Lung (tissue), 12 donors: Measurements from ENCODE around the gene USH1G. TPM values are rescaled to one million over a fixed set of nuclear protein-coding genes. Genes with fewer than 3 reads are reported as not detected.
"Not testable (repeated sequence)": the region's sequence is repeated elsewhere in the genome, so short reads cannot be mapped to it uniquely, and the experiment has no call there.

Source experiments
- ATAC-seq: fragments of 200-7000 bp; cut with Tn5 transposase; one replicate; pipeline ENCODE4 v1.9.1; 2020; ENCODE audit warnings: moderate number of reproducible peaks; ENCODE audit not compliant: insufficient read depth, low FRiP score
- DNase-seq, 3 donors: peaks; one replicate each; pipeline ENCODE4 v3.0.0-alpha.2; 2013 to 2017
- H3K27ac ChIP-seq, 2 donors: one replicate each; pipeline ENCODE4 v1.5.1; 2013; ENCODE audit warnings: mild to moderate bottlenecking in 2 of 2, moderate library complexity in 2 of 2, control low read depth in 1 of 2, inconsistent platforms in 1 of 2, low read depth in 1 of 2, low read length in 1 of 2
- H3K27me3 ChIP-seq, 3 donors: one replicate each; pipeline ENCODE4 v1.5.1; 2013; ENCODE audit warnings: low read length in 2 of 3; ENCODE audit not compliant: control insufficient read depth in 3 of 3, insufficient read depth in 3 of 3
- H3K36me3 ChIP-seq, 4 donors: one replicate each; pipeline ENCODE4 v1.5.1; 2013; ENCODE audit warnings: low read length in 4 of 4, mild to moderate bottlenecking in 1 of 4, moderate library complexity in 1 of 4; ENCODE audit not compliant: control insufficient read depth in 4 of 4, insufficient read depth in 4 of 4
- H3K4me1 ChIP-seq, 5 donors: one replicate each; pipeline ENCODE4 v1.5.1; 2013; ENCODE audit warnings: low read length in 5 of 5, mild to moderate bottlenecking in 2 of 5, moderate library complexity in 1 of 5; ENCODE audit not compliant: control insufficient read depth in 5 of 5, insufficient read depth in 5 of 5
- H3K4me3 ChIP-seq: one replicate; pipeline ENCODE4 v1.5.1; 2013; ENCODE audit warnings: mild to moderate bottlenecking, control low read depth, moderate library complexity
- H3K9ac ChIP-seq, 2 donors: one replicate each; pipeline ENCODE4 v1.5.1; 2013; ENCODE audit warnings: low read length in 2 of 2, control low read depth in 1 of 2; ENCODE audit not compliant: insufficient read depth in 1 of 2
- H3K9me3 ChIP-seq, 4 donors: one replicate each; pipeline ENCODE4 v1.5.1; 2013; ENCODE audit warnings: low read length in 3 of 4, mild to moderate bottlenecking in 1 of 4, moderate library complexity in 1 of 4; ENCODE audit not compliant: control insufficient read depth in 4 of 4, insufficient read depth in 3 of 4
- WGBS, 2 donors: extraction: QIAGEN DNeasy Blood & Tissue Kit; methylation state at CpG; one replicate each; pipeline ENCODE4 v1.1.7; 2013; 5-methylcytosine and 5-hydroxymethylcytosine counted together
- polyA plus RNA-seq, 2 donors: library from polyadenylated mRNA; stranded (reverse); fragments of 200-250 nt; gene quantifications; one replicate each; pipeline ENCODE4 v1.2.1, GENCODE V29; 2013
- total RNA-seq, 2 donors: library from RNA; depleted of rRNA in 1 of 2; stranded (reverse); fragments of >200 nt in 1 of 2; gene quantifications; one replicate each; pipeline ENCODE4 v1.2.1, GENCODE V29; 2014 to 2021
- TF ChIP-seq, protein P1 (sequence below): IDR thresholded peaks from 2 replicates; pipeline ENCODE4 v1.5.1; 2012; ENCODE audit warnings: mild to moderate bottlenecking; ENCODE audit errors: control extremely low read depth, extremely low read depth
- donor health status: control.
- donor health status: control.
- donor health status: Bipolar disorder and iron deficiency.
- donor health status: healthy.
- donor health status: DM: yes; HTN: yes; CAD: no.

The USH1G gene
- total and polyA plus RNA-seq, 4 donors, result 0.01 TPM; not detected in 3

DNA sequence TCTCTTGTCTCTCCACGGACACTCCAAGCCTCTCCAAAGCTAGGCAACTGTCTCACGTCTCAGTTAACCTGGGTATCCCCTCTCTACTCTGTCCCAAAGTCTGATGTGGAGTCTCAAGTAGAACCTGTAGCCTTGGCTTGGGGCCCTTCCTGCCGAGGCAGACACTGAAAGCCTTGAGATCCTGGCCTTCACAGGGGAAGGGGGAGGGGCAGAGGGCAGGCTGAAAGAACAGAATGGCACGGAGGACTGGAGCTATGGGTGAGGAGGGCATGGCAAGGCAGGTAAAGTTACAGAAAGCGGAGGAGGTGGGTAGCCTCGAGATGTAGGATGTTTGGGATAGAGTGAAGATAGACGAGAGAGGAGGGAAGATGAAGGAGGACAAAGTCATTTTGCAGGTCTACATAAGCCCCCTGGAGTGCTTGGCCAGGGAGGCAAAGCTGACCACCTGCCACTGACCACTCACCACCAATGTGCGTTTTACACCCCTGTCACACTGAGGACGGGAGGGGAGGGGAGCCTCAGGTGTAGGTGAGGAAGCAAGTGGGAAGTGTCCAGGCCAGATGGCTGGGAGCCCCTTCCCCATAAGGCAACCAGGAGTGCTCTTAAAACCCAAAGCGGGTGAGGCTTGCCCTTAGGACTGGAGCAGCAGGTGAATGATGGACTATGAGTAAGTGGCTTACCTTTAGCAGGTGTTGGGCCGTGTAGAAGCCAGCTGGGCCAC, 51.5 kb downstream of the USH1G start:
- H3K27ac ChIP-seq, result no peak overlapping the region
- H3K9me3 ChIP-seq, result no peaks in the 10 kb centered on the region
- no peak for DNase-seq
- H3K36me3 ChIP-seq, result no peaks in the 10 kb centered on the region
- TF ChIP-seq, protein P1, sequence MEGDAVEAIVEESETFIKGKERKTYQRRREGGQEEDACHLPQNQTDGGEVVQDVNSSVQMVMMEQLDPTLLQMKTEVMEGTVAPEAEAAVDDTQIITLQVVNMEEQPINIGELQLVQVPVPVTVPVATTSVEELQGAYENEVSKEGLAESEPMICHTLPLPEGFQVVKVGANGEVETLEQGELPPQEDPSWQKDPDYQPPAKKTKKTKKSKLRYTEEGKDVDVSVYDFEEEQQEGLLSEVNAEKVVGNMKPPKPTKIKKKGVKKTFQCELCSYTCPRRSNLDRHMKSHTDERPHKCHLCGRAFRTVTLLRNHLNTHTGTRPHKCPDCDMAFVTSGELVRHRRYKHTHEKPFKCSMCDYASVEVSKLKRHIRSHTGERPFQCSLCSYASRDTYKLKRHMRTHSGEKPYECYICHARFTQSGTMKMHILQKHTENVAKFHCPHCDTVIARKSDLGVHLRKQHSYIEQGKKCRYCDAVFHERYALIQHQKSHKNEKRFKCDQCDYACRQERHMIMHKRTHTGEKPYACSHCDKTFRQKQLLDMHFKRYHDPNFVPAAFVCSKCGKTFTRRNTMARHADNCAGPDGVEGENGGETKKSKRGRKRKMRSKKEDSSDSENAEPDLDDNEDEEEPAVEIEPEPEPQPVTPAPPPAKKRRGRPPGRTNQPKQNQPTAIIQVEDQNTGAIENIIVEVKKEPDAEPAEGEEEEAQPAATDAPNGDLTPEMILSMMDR, result no peak
- no peak for ATAC-seq
- H3K27me3 ChIP-seq, result no peaks in the 10 kb centered on the region
- no peak overlapping the region for H3K9ac ChIP-seq
- WGBS, 2 donors, result 85 to 87% methylated on average over 11 of the region's 11 CpGs
- H3K4me3 ChIP-seq, result no peak overlapping the region
- H3K4me1 ChIP-seq, result peaks cover 0 to 18% (median 0%) of the 10 kb centered on the region in 5 donors

DNA sequence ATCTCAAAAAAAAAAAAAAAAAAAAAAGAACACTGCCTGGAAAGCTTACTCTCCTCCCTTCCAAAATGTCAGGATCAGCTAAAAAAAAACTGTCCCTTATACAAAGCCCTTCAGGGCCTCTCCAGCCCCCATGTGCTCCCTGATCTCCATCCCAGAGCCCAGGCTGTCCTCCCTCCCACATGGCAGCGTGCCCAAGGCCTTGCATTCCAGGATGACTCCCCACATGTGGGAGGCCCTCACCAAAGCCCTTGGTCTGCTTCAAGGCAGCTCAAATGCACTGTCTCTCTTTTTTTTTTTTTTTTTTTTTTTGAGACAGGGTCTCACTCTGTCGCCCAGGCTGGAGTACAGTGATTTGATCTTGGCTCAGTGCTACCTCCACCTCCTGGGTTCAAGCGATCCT, 52.5 kb downstream of the USH1G start:
- Histone ChIP-seq H3K27me3 (no peaks in the 10 kb centered on the region), H3K4me1 (peaks cover 0 to 14% (median 0%) of the 10 kb centered on the region in 5 donors), H3K27ac (no peak overlapping the region), H3K9me3 (no peaks in the 10 kb centered on the region), H3K4me3 (no peak overlapping the region), H3K36me3 (no peaks in the 10 kb centered on the region), H3K9ac (no peak overlapping the region)
- DNase-seq, result peak in 1 of 3 donors; percentile 17
- TF ChIP-seq, protein P1, result no peak
- ATAC-seq, result no peak
- WGBS, 2 donors, result 85 to 92% methylated on average over 3 of the region's 3 CpGs

DNA sequence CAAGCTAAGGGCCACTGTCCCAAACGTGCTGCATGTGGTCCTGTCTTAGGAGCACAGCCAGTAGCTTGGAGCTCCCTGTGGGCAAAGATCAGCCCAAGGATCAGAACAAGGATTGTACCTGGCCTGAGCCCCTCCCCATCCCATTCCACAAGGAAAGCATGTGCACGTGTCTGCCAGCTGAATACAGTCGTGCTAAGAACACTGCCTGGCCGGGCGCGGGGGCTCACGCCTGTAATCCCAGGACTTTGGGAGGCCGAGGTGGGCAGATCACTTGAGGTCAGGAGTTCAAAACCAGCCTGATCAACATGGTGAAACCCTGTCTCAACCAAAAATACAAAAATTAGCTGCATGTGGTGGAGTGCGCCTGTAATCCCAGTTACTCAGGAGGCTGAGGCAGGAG, 53.0 kb downstream of the USH1G start:
- H3K9ac ChIP-seq, H3K4me3 ChIP-seq, ATAC-seq, H3K27ac ChIP-seq, H3K36me3 ChIP-seq, H3K9me3 ChIP-seq, H3K27me3 ChIP-seq, DNase-seq: not testable (repeated sequence)
- 94 to 96% methylated on average over 9 of the region's 9 CpGs for WGBS, 2 donors
- H3K4me1 ChIP-seq, result peaks cover 0 to 14% (median 0%) of the 10 kb centered on the region in 5 donors

DNA sequence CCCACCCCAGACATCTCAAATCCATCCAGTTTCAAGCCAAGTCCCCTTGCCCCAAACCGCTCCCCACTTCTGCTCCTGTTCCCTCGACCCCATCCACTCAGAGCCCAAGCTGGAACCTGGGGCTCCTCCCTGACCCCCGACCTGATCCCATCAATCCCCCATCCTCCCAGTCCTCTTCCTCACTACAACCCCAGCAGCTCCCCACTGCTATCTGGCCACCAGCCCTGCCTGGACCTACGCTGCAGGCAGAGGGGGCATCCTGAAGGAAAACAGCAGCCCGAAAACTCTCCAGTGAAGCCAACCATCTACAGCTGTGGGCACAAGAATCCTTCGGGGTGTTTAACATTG, 54.2 kb downstream of the USH1G start:
- ATAC-seq (no peak), DNase-seq (no peak)
- Histone ChIP-seq H3K36me3 (no peaks in the 10 kb centered on the region), H3K4me1 (peaks cover 0 to 11% (median 0%) of the 10 kb centered on the region in 5 donors), H3K27ac (no peak overlapping the region), H3K9ac (no peak overlapping the region), H3K9me3 (no peaks in the 10 kb centered on the region), H3K4me3 (no peak overlapping the region), H3K27me3 (no peaks in the 10 kb centered on the region)
- TF ChIP-seq, protein P1, result no peak
- WGBS, 2 donors, result 88 to 92% methylated on average over 6 of the region's 6 CpGs
